HG03342 (cell line): Measurements from ENCODE around the gene LMBR1L.

Source experiments
- ATAC-seq: cut with Tn5 transposase; IDR thresholded peaks from one replicate; pipeline ENCODE4 v1.9.1; 2021; ENCODE audit warnings: mild to moderate bottlenecking, moderate library complexity; ENCODE audit not compliant: unreplicated experiment

Gene LMBR1L

DNA sequence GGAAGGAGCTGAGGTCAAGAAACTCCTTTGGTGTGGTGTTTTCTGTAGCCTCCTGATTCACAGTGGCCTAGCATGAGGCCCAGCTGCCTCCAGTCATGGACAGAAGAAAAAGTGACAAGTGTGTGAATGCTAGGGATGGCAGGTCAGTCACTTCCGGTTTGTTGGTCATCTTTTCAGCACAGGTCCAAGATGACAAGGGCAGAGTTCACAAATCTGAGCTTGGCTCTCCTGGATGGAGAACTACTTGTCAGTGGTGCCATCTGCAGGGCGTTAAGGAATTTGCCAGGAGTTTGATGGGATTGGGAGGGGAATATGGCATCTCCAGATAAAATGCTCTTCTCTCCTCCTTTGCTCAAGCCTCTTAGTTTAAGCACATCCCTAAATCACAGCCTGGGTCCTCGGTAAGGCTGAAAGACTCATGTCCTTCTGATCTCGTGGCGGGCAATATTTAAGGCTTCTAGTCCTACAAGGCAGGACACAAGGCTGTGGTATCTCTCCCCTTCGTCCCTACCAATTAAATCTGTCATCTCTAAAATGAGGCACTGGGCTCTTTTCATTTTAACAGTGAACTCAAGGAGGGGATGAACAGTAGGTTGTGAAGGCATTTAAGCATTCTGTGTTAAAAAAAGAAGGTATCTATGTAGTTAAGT is 10.5 kb upstream of the LMBR1L start:
- no peak for ATAC-seq

- no peak for ATAC-seq
Measured at GRCh38 chr12:49111206-49111605, 559 bp upstream of the LMBR1L start.

DNA sequence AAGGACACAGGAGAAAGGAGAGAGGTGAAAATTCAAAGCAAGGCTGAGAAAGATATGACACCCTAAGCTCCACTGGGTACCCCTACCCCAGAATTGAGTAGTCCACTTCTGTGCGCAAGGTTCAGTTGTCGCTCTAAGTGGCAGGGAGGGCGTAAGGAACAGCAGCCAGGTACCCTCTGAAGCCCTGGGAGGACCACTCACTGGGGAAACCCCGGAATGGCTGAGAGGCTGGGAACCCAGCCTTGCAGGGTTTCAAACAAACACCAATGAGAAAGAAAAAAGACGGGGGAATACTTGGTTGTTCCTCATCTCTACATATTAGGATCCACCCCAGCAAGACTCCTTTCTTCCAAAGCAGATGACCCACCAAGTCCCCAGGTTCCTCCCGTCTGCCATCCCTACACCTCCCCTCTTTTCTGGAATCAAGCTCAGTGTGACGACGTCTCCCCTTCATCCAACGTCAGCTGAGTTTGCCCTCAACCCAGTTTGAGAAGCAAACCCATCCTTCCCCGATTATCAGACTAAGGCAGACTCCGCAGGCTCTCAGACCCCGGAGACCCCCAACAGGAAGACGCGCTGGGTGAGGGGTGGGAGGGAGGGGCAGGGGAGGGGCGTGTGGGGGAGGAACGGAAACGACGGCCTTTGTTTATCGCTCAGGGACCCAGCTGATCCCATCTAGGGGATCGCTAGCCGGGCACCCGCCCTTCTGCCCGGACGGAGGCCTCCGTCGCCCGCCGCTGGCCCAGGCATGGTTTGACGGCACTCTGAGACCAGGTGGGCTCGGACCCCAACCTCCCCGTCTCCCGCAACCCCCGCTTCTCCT is 795 bp downstream of the LMBR1L start:
- peak; percentile 1 for ATAC-seq

DNA sequence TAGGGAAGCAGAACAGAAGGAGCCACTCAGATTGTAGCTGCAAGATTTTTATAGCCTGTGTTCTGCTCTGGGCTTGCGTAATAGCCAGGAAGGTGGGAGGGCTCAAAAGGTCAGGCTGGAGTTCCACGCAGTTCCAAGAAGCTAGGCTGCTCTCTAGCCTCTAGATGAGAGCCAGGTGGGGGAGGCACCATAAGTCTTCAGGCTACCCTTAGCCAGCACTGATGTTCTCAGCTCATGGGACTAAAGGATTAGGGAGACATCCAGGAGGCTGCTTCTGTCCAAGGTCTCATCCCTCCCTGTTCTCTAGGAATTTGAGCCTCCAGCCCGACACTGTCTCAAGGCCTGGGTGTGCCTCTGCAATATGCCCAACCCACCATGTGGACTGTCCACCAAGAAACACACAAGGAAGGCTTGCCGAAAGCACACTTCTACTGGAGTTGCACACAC is 1.7 kb downstream of the LMBR1L start:
- ATAC-seq = no peak

- no peak for ATAC-seq
Measured at GRCh38 chr12:49105504-49106084, 5.1 kb downstream of the LMBR1L start.

- ATAC-seq = no peak
Measured at GRCh38 chr12:49104822-49105221, 5.8 kb downstream of the LMBR1L start.

GRCh38 chr12:49100380-49100779 is 10.3 kb downstream of the LMBR1L start:
- no peak for ATAC-seq

GRCh38 chr12:49098703-49099102 is 11.9 kb downstream of the LMBR1L start:
- no peak for ATAC-seq

DNA sequence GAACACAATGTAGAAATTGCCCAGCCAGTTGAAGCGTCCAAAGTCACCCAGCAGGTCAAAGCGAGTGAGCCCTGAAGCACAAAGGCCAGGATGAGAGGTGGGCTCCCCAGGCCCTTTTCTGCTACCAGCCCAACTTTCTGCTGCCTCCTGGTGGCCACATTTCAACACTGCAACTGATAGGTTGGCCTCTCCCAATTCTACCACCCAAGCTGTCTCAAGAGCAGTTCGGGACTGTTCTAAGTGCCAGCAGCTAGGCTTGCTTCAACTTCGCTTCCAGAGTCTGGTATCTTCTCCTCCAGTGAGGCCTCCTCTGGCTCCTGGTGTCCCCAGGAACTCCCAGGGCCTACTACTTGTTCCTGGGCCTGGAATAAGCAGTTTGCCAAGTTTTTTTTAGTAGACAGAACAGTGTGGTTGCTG is 12.6 kb downstream of the LMBR1L start:
- no peak for ATAC-seq

- ATAC-seq = no peak
Measured at GRCh38 chr12:49097381-49097780, 13.3 kb downstream of the LMBR1L start.

- ATAC-seq = no peak
Measured at GRCh38 chr12:49094975-49095365, 15.7 kb downstream of the LMBR1L start.

DNA sequence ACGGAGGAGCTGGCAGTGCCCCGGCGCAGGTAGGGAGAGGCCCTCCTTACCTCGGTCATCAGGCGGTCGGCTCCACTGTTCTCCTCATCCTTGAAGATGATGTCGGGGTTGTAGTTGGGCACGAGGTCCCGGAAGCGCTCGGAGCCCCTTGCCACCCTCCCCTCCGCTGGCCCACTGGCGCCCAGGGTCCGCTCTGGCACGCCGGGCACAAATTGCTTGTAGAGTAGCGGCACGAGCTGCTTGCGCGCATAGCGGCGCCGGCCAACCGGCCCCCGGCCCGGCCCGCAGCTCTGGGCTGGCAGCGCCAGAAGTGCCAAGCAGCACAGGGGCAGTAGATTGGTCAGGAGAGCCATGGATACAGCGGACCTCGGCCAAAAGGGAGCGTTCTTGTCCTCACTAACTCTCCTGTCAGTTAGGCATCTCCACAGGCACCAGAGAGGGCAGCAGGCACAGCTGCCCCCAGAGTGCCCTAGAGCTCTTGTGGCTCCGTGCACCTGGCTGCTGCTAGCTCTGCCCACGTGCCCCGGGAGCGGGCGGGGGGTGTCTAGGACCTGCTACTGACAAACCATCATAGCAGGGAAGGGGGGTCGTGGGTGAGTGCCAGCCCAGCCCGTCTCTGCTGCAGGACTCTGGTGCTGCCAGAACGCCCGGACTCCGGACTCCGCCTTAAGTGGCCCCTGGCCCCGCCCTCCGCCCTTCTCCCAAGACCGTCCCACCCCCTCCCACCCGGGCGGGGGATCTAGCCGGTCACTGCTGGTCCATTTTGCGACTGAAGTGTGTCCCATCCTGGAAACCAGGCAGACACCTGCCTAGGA is 16.3 kb downstream of the LMBR1L start, which contains the start of gene DHH:
Gene DHH, minus strand, starts transcription at position 642 of the 815 bp plus-strand sequence. Its CDS starts 289 bp downstream, at position 353.
- no peak for ATAC-seq

DNA sequence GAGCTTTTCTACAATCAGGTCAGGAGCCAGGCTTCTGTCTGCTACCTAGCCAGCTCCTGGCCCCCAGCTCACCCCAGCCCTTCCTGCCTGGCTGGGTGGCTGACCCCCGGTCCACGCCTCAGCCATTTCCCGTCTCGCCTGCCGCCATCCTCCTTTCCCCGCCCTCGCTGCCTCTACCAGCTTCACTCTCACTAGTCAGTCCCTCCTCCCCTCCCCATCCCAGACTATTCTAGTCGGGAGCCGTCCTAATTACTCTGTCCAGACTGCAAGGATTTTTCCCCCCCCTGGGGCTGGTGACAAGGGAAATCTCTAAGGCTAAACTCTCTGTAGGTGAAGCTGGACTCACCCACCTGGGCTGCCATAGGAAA is 16.9 kb downstream of the LMBR1L start:
- ATAC-seq = no peak

DNA sequence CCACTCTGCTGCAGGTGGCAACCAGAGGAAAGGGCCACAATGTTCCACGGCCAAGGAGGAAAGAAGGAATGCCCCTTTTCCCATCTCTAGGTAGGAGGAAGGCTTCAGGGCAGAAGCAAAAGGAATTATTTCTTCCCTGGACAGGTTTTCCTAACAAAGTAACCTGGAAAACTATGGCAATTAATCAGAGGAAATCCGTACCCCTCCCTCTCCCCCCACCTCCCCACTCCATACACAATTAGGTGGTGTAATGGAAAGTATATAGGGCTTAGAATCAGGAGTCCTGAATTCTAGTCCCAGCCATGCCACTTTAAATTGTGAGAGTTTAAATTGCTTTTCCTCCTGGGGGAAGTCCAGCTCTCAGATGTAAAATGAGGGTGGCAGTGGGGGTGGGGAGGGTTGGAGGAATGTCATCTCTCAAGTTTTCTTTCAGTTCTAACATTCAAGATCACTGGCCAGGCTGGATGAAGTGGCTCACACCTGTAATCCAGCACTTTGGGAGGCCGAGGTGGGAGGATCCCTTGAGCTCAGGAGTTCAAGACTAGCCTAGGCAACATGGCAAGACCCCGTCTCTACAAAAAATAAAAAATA is 17.7 kb downstream of the LMBR1L start:
- no peak for ATAC-seq

DNA sequence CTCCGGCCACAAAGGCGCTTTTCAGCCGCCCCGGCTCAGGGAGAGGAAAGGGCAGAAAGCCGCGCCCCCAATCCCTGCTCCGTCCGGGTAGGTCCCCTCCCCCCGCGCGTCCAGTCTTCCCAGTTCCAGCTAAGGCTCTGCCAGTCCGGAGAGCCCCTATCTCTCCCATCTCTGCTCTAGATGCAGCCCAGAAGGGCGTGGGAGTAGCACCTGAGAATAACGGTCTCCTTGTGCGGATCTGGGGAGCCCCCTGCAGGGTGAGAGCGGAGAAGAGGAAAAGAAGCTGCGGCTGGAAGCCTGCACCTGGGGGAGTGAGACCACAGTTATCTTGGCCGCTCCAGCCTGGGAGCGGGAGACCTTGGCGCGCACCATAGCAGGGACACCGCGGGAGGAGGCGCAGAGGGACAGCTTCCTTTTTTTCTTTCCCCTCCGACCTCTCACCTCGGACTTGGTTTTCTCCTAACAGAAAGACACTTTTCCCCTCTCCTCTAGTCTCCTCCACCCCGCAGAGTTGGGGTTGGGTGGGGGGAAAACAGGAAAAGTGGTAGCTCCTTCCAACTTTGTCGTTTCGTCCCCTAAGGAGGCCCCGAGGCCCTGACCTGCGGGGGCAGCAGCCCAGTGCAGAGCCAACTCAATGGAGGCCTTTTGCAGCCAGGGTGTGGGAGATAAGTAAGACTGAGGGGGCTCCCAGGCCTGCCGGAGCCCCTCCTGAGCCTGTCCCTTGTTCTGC is 18.4 kb downstream of the LMBR1L start:
- ATAC-seq = no peak

GRCh38 chr12:49091836-49092085 is 18.9 kb downstream of the LMBR1L start:
- no peak for ATAC-seq

DNA sequence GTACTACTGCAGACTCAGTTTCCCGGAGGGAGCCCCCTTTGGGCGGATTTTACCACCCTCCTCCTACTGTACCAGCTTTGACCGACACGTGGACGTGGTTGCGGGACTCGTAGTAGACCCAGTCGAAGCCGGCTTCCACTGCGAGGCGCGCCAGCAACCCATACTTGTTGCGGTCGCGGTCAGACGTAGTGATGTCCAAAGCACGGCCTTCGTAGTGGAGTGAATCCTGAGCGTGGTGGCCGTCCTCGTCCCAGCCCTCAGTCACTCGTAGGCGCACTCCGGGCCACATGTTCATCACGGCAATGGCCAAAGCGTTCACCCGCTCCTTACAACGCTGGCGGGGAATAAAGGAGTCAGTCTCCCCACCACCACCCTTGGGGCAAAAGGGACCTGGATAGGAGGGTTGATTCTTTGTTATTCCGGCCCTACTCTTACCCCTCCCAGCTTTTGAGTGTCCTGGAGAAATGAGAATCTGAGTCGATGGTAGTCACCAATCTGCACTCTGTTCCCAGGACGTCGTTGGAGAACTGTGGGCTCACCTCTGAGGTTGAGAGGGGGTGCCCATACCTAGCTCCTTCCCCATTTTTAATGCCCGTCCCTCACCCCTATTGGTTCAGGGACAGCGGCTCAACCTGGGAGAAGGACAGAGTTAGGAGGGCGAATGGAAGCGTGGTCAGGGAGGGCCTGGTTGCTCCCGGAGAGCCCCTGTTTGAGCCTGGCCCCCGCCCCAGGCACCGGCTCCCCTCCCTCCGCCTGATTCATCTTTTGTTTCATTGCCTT is 19.4 kb downstream of the LMBR1L start:
- ATAC-seq = no peak

- ATAC-seq = no peak
Measured at GRCh38 chr12:49089821-49090773, 20.6 kb downstream of the LMBR1L start.
